ENCODE results near the gene CDK6. TPM values are rescaled to one million over a fixed set of nuclear protein-coding genes. Genes with fewer than 3 reads are reported as not detected.

CDK6 gene
- total and polyA plus RNA-seq, 8 donors = 2.6 to 86.3 (median 15.5) TPM

DNA sequence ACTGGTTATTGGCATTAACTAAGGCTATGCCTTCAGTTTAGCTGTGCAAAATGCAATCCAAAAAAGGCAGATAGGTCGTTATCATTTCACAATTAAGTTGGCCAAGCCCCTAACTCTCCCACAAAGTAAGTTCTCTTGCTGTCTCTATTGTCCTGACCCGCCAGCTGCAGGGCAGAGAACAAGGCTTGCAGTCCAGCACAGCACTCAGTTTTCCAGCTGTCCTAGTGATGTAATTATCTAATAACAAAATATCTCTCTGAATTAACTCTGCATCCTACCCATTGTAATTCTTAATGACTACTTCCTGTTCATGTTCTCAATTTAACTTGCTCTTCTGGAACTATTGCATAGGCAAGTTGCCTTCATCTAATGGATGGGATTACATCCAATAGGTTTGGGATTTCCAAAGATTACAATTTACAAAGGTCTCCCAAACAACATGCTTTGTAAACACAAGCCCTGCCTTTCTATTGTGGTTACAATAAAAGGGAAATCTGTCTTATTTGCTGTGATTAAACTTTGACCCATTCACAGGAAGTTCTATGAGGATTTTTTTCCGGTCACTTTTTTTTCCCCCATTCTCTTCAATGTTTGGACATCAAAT is 55.2 kb downstream of the CDK6 start:
- Histone ChIP-seq H3K27ac (peak overlapping the region in 3 of 5 donors; percentile 15 to 59 (median 36)), H3K27me3 (no peaks in the 10 kb centered on the region), H3K4me3 (no peak overlapping the region), H3K36me3 (peaks cover 0 to 2% (median 0%) of the 10 kb centered on the region in 4 donors), H3K9me3 (no peaks in the 10 kb centered on the region), H3K4me1 (peaks cover 22 to 61% (median 37%) of the 10 kb centered on the region in 4 donors)
- 14 to 31% (median 28%) methylated on average over 3 of the region's 3 CpGs for WGBS, 5 donors
- peak in 1 of 2 donors; percentile 80 for DNase-seq
- TF ChIP-seq POLR2AphosphoS5 (IDR thresholded peaks at IDR 0.05) = peak in 1 of 3 donors; percentile 42
- TF ChIP-seq, protein P1, sequence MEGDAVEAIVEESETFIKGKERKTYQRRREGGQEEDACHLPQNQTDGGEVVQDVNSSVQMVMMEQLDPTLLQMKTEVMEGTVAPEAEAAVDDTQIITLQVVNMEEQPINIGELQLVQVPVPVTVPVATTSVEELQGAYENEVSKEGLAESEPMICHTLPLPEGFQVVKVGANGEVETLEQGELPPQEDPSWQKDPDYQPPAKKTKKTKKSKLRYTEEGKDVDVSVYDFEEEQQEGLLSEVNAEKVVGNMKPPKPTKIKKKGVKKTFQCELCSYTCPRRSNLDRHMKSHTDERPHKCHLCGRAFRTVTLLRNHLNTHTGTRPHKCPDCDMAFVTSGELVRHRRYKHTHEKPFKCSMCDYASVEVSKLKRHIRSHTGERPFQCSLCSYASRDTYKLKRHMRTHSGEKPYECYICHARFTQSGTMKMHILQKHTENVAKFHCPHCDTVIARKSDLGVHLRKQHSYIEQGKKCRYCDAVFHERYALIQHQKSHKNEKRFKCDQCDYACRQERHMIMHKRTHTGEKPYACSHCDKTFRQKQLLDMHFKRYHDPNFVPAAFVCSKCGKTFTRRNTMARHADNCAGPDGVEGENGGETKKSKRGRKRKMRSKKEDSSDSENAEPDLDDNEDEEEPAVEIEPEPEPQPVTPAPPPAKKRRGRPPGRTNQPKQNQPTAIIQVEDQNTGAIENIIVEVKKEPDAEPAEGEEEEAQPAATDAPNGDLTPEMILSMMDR (IDR thresholded peaks at IDR 0.05) = no peak
- intact Hi-C loops (cut with DNase I; ENCODE audit: low total_unique reads) = no loop called here

- DNase-seq = peak in 1 of 2 donors; percentile 48
- H3K4me1 ChIP-seq = peaks cover 13 to 46% (median 26%) of the 10 kb centered on the region in 4 donors
- peaks cover 0 to 2% (median 1%) of the 10 kb centered on the region in 4 donors for H3K36me3 ChIP-seq
- H3K27me3 ChIP-seq = no peaks in the 10 kb centered on the region
- intact Hi-C loops (cut with DNase I; ENCODE audit: low total_unique reads) = no loop called here
- TF ChIP-seq, protein P1 (IDR thresholded peaks at IDR 0.05) = no peak
- TF ChIP-seq EP300 (IDR thresholded peaks at IDR 0.05) (no peak), POLR2A (IDR thresholded peaks at IDR 0.05) (no peak), POLR2AphosphoS5 (IDR thresholded peaks at IDR 0.05) (no peak)
- WGBS, 5 donors = 47 to 71% (median 63%) methylated on average over 5 of the region's 5 CpGs
- H3K4me3 ChIP-seq = no peak overlapping the region
- no peaks in the 10 kb centered on the region for H3K9me3 ChIP-seq
- no peak overlapping the region for H3K27ac ChIP-seq
Observed at GRCh38 chr7:92778972-92779371, 57.4 kb downstream of the CDK6 start.

GRCh38 chr7:92777993-92778392 is 58.4 kb downstream of the CDK6 start:
- Histone ChIP-seq H3K27me3 (no peaks in the 10 kb centered on the region), H3K4me1 (peaks cover 13 to 36% (median 20%) of the 10 kb centered on the region in 4 donors), H3K4me3 (no peak overlapping the region), H3K27ac (no peak overlapping the region), H3K9me3 (no peaks in the 10 kb centered on the region), H3K36me3 (peaks cover 0 to 12% (median 11%) of the 10 kb centered on the region in 4 donors)
- DNase-seq = no peak
- 68 to 97% (median 86%) methylated on average over 1 of the region's 1 CpG for WGBS, 5 donors
- no peak for TF ChIP-seq EP300 (IDR thresholded peaks at IDR 0.05)
- TF ChIP-seq, protein P1 (IDR thresholded peaks at IDR 0.05) = no peak
- TF ChIP-seq POLR2A (IDR thresholded peaks at IDR 0.05) = no peak
- no peak for TF ChIP-seq POLR2AphosphoS5 (IDR thresholded peaks at IDR 0.05)
- intact Hi-C loops (cut with DNase I; ENCODE audit: low total_unique reads) = no loop called here

GRCh38 chr7:92773808-92774207 is 62.6 kb downstream of the CDK6 start:
- H3K36me3 ChIP-seq = peaks cover 0 to 17% (median 14%) of the 10 kb centered on the region in 4 donors
- no peaks in the 10 kb centered on the region for H3K9me3 ChIP-seq
- no peak overlapping the region for H3K4me3 ChIP-seq
- no peaks in the 10 kb centered on the region for H3K27me3 ChIP-seq
- peaks cover 0 to 5% (median 2%) of the 10 kb centered on the region in 4 donors for H3K4me1 ChIP-seq
- DNase-seq = no peak
- intact Hi-C loops (cut with DNase I; ENCODE audit: low total_unique reads) = no loop called here
- H3K27ac ChIP-seq = no peak overlapping the region
- 58 to 69% (median 66%) methylated on average over 4 of the region's 4 CpGs for WGBS, 5 donors
- TF ChIP-seq POLR2A (IDR thresholded peaks at IDR 0.05) (no peak), EP300 (IDR thresholded peaks at IDR 0.05) (no peak)

GRCh38 chr7:92769844-92770243 is 66.5 kb downstream of the CDK6 start:
- Histone ChIP-seq H3K4me3 (no peak overlapping the region), H3K4me1 (peaks cover 0 to 35% (median 20%) of the 10 kb centered on the region in 4 donors)

More at GRCh38 chr7:92769844-92770243, 66.5 kb downstream of the CDK6 start:
- no peak for DNase-seq
- no peak overlapping the region for H3K27ac ChIP-seq
- H3K9me3 ChIP-seq = no peaks in the 10 kb centered on the region
- intact Hi-C loops (cut with DNase I; ENCODE audit: low total_unique reads) = no loop called here
- WGBS, 5 donors = 82 to 97% (median 90%) methylated on average over 1 of the region's 1 CpG
- peaks cover 0 to 17% (median 13%) of the 10 kb centered on the region in 4 donors for H3K36me3 ChIP-seq
- TF ChIP-seq POLR2A (IDR thresholded peaks at IDR 0.05) (no peak), POLR2AphosphoS5 (IDR thresholded peaks at IDR 0.05) (no peak), EP300 (IDR thresholded peaks at IDR 0.05) (no peak)
- TF ChIP-seq, protein P1 (IDR thresholded peaks at IDR 0.05) = no peak
- no peaks in the 10 kb centered on the region for H3K27me3 ChIP-seq

Data from stomach (tissue), 9 donors.